ENCODE results near the gene ACAA1. TPM values are rescaled to one million over a fixed set of nuclear protein-coding genes. Genes with fewer than 3 reads are reported as not detected.
"Not testable (repeated sequence)": the region's sequence is repeated elsewhere in the genome, so short reads cannot be mapped to it uniquely, and the experiment has no call there.

The ACAA1 gene
- total RNA-seq, 1 donor from 2014 or later: 81.7 TPM

- peak overlapping the region; percentile 99 for H3K27ac ChIP-seq
- DNase-seq (no peak), ATAC-seq (no peak)
- H3K27me3 ChIP-seq: no peaks in the 10 kb centered on the region
- H3K4me3 ChIP-seq: peak overlapping the region; percentile 91
- TF ChIP-seq CTCF (IDR thresholded peaks at IDR 0.05): no peak
- H3K9me3 ChIP-seq: no peaks in the 10 kb centered on the region
- no peaks in the 10 kb centered on the region for H3K36me3 ChIP-seq
- peaks cover 15% of the 10 kb centered on the region for H3K4me1 ChIP-seq
- intact Hi-C loops (cut with DNase I): no loop called here
Measured at GRCh38 chr3:38164643-38164951, 27.7 kb upstream of the ACAA1 start.

DNA sequence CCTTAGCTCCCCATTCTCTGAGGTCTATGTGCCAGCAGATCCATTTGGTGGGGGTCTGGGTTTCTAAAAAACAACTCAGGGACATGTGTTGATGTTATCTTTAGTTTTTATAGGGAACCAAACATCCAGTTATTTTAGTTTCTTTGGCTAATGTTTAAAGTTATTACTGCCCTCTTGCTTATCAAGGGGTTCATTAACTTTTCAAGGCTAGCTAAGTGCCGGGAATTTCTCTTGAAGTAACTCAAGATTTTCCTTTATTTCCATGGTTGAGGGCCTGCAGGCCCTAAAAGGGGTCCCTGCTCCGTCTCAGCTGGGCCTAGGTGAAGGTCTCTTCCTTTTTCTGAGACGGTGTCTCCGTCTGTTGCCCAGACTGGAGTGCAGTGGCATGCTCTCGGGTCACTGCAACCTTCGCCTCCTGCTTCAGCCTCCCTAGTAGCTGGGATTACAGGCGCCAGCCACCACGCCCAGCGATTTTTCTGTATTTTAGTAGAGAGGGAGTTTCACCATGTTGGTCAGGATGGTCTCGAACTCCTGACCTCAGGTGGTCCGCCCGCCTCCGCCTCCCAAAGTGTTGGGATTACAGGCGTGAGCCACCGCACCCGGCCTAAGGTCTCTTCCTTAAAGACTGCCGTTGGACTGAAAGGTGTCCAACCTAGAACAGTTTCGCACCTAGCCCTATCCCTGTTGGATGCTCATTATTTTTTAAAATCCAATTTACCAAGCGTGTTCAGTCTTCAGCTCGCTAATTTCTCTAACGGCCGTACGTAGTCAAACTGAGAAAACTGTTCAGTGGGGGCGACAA is 27.1 kb upstream of the ACAA1 start:
- intact Hi-C loops (cut with DNase I): no loop called here
- DNase-seq: no peak
- Histone ChIP-seq H3K9me3 (no peaks in the 10 kb centered on the region), H3K36me3 (no peaks in the 10 kb centered on the region), H3K4me3 (peak overlapping the region; percentile 91), H3K27ac (peak overlapping the region; percentile 99), H3K4me1 (peaks cover 15% of the 10 kb centered on the region), H3K27me3 (no peaks in the 10 kb centered on the region)
- no peak for ATAC-seq
- no peak for TF ChIP-seq CTCF (IDR thresholded peaks at IDR 0.05)

DNA sequence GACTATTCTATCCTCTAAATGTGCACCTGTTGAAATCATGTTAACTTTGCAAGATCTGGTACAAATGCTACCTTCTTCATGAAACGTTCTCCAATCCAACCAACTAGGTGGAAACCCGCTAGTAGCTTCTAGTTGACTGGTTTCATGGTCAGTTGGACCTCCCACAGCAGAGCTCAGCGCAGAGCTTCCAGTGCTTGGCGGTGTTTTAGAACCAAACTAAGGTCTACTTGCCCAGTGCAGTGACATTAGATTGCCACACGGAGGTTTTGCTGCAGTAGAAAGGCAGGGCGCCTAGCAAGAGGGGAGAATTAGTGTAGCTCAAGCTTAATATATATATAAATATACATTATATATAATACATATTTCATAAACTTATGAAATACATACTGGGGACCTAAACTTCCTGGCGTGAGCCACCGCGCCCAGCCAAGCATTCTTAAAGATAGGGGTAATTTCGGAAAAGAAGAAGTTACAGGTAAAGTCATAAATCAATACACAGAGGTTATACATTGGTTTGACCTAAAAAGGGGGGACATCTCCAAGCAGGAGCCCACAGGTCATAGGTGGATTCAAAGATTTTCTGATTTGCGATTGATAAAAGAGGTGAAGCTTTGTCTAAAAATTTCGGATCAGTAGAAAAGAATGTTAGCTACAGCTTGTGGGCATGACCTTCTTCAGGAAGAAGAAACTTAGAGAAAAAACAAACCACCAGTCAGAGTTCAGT is 26.4 kb upstream of the ACAA1 start:
- TF ChIP-seq CTCF (IDR thresholded peaks at IDR 0.05): no peak
- H3K4me1 ChIP-seq: peaks cover 15% of the 10 kb centered on the region
- DNase-seq: no peak
- no peak for ATAC-seq
- H3K27ac ChIP-seq: no peak overlapping the region
- no peaks in the 10 kb centered on the region for H3K27me3 ChIP-seq
- no peak overlapping the region for H3K4me3 ChIP-seq
- intact Hi-C loops (cut with DNase I): no loop called here
- no peaks in the 10 kb centered on the region for H3K36me3 ChIP-seq
- no peaks in the 10 kb centered on the region for H3K9me3 ChIP-seq

GRCh38 chr3:38160704-38161103 is 23.8 kb upstream of the ACAA1 start:
- H3K27me3 ChIP-seq; ATAC-seq; H3K9me3 ChIP-seq; H3K36me3 ChIP-seq; DNase-seq; H3K27ac ChIP-seq; H3K4me3 ChIP-seq; intact Hi-C loops (cut with DNase I); H3K4me1 ChIP-seq: not testable (repeated sequence)

DNA sequence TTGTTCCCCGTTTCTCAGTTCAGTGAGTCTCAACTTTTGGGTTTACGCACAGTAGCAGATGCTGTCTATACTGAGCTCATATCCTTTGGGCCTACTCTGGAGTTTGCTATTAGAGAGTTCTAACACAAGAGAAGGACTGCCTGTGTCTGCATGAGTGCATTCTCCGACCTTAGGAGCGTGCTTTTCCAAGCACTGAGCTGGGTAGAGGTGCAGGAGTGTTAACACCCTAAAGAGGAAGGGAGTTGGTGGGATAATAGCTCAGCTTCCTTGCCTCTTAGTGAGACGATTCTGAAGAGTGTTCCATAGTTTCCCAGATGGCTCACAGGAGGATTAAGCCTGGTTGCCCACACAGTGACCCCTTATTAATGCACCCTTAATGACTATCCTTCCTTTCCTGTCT is 21.5 kb upstream of the ACAA1 start:
- Histone ChIP-seq H3K4me3 (no peak overlapping the region), H3K27ac (no peak overlapping the region), H3K27me3 (no peaks in the 10 kb centered on the region), H3K9me3 (no peaks in the 10 kb centered on the region), H3K36me3 (no peaks in the 10 kb centered on the region), H3K4me1 (peaks cover 7% of the 10 kb centered on the region)
- intact Hi-C loops (cut with DNase I): no loop called here
- TF ChIP-seq CTCF (IDR thresholded peaks at IDR 0.05): no peak
- ATAC-seq (no peak), DNase-seq (no peak)

- H3K4me1 ChIP-seq: peaks cover 15% of the 10 kb centered on the region
- ATAC-seq: no peak
- no peaks in the 10 kb centered on the region for H3K36me3 ChIP-seq
- intact Hi-C loops (cut with DNase I): no loop called here
- no peak overlapping the region for H3K27ac ChIP-seq
- DNase-seq: no peak
- no peak overlapping the region for H3K4me3 ChIP-seq
- TF ChIP-seq CTCF (IDR thresholded peaks at IDR 0.05): no peak
- H3K27me3 ChIP-seq: no peaks in the 10 kb centered on the region
- no peaks in the 10 kb centered on the region for H3K9me3 ChIP-seq
Measured at GRCh38 chr3:38157595-38157994, 20.7 kb upstream of the ACAA1 start.
